H9 (cell line): ENCODE results near the gene NLRX1. TPM values are rescaled to one million over a fixed set of nuclear protein-coding genes. Genes with fewer than 3 reads are reported as not detected.

Experiments used
- DNase-seq: peaks from one replicate; pipeline ENCODE4 v3.0.0-alpha.2; 2017
- H2AFZ ChIP-seq: one replicate; pipeline ENCODE4 v1.6.1; 2013; ENCODE audit warnings: mild to moderate bottlenecking, low read length, control low read depth, moderate library complexity
- H2AK5ac ChIP-seq: 2 replicates; pipeline ENCODE4 v1.6.1; 2013; ENCODE audit warnings: low read length, control low read depth, mixed read lengths; ENCODE audit not compliant: insufficient read length
- H2BK120ac ChIP-seq: one replicate; pipeline ENCODE4 v1.6.1; 2013; ENCODE audit warnings: low read depth, mild to moderate bottlenecking, low read length, control low read depth, inconsistent platforms; ENCODE audit not compliant: poor library complexity, severe bottlenecking
- H2BK12ac ChIP-seq: 2 replicates; pipeline ENCODE4 v1.6.1; 2013; ENCODE audit warnings: low read length, control low read depth, mixed read lengths, low read depth; ENCODE audit not compliant: insufficient read length
- H2BK15ac ChIP-seq: 2 replicates; pipeline ENCODE4 v1.6.1; 2013; ENCODE audit warnings: low read depth, low read length, control low read depth
- H2BK20ac ChIP-seq: one replicate; pipeline ENCODE4 v1.6.1; 2013; ENCODE audit warnings: low read depth, mild to moderate bottlenecking, low read length, control low read depth, inconsistent platforms; ENCODE audit not compliant: poor library complexity, severe bottlenecking
- H2BK5ac ChIP-seq: 2 replicates; pipeline ENCODE4 v1.6.1; 2013; ENCODE audit warnings: low read length, control low read depth, mixed read lengths; ENCODE audit not compliant: insufficient read length
- H3K14ac ChIP-seq: 2 replicates; pipeline ENCODE4 v1.6.1; 2013; ENCODE audit warnings: low read length, control low read depth; ENCODE audit not compliant: insufficient read depth
- H3K18ac ChIP-seq: 2 replicates; pipeline ENCODE4 v1.6.1; 2013; ENCODE audit warnings: low read depth, mild to moderate bottlenecking, mixed read lengths, low read length, control low read depth; ENCODE audit not compliant: insufficient read length
- H3K23ac ChIP-seq: 2 replicates; pipeline ENCODE4 v1.6.1; 2013; ENCODE audit warnings: low read length, control low read depth, mixed read lengths, low read depth; ENCODE audit not compliant: insufficient read length
- H3K23me2 ChIP-seq: 2 replicates; pipeline ENCODE4 v1.6.1; 2013; ENCODE audit warnings: low read depth, mild to moderate bottlenecking, mixed read lengths, low read length, control low read depth; ENCODE audit not compliant: insufficient read length, poor library complexity, severe bottlenecking
- H3K27ac ChIP-seq: 2 replicates; pipeline ENCODE4 v1.5.1; 2013; ENCODE audit warnings: low read length, control low read depth, mixed read lengths, low read depth; ENCODE audit not compliant: insufficient read length
- H3K27me3 ChIP-seq: 2 replicates; pipeline ENCODE4 v1.6.1; 2013; ENCODE audit warnings: low read length, control low read depth, inconsistent platforms; ENCODE audit not compliant: insufficient read depth
- H3K4ac ChIP-seq: 2 replicates; pipeline ENCODE4 v1.6.1; 2013; ENCODE audit warnings: low read depth, mild to moderate bottlenecking, control low read depth, inconsistent platforms, low read length, moderate library complexity
- H3K4me1 ChIP-seq: 2 replicates; pipeline ENCODE4 v1.6.1; 2013; ENCODE audit warnings: low read length, control low read depth, inconsistent platforms; ENCODE audit not compliant: insufficient read depth
- H3K4me2 ChIP-seq: 2 replicates; pipeline ENCODE4 v1.6.1; 2013; ENCODE audit warnings: low read length, control low read depth, mixed read lengths; ENCODE audit not compliant: insufficient read length, insufficient read depth
- H3K56ac ChIP-seq: 2 replicates; pipeline ENCODE4 v1.6.1; 2013; ENCODE audit warnings: low read depth, mild to moderate bottlenecking, mixed read lengths, low read length, control low read depth; ENCODE audit not compliant: insufficient read length
- H3K79me1 ChIP-seq: 2 replicates; pipeline ENCODE4 v1.6.1; 2013; ENCODE audit warnings: low read depth, mild to moderate bottlenecking, moderate library complexity, low read length, control low read depth, inconsistent platforms; ENCODE audit not compliant: insufficient read depth, poor library complexity, severe bottlenecking
- H3K79me2 ChIP-seq: 2 replicates; pipeline ENCODE4 v1.6.1; 2013; ENCODE audit warnings: low read length, control low read depth, inconsistent platforms; ENCODE audit not compliant: insufficient read depth
- H3K9ac ChIP-seq: 2 replicates; pipeline ENCODE4 v1.6.1; 2013; ENCODE audit warnings: low read length, control low read depth, mixed read lengths; ENCODE audit not compliant: insufficient read length; ENCODE audit errors: extremely low read depth
- H3K9me3 ChIP-seq: one replicate; pipeline ENCODE4 v1.6.1; 2013; ENCODE audit warnings: low read depth, low read length, inconsistent platforms; ENCODE audit not compliant: control insufficient read depth
- H3T11ph ChIP-seq: one replicate; pipeline ENCODE4 v1.6.1; 2013; ENCODE audit warnings: mild to moderate bottlenecking, low read length, control low read depth, inconsistent platforms
- H4K20me1 ChIP-seq: one replicate; pipeline ENCODE4 v1.6.1; 2013; ENCODE audit not compliant: control insufficient read depth, insufficient read length, insufficient read depth
- H4K5ac ChIP-seq: 2 replicates; pipeline ENCODE4 v1.6.1; 2013; ENCODE audit warnings: low read depth, mild to moderate bottlenecking, mixed read lengths, low read length, control low read depth; ENCODE audit not compliant: insufficient read length
- H4K8ac ChIP-seq: replicated peaks from 2 replicates; pipeline ENCODE4 v1.6.1; 2013; ENCODE audit warnings: low read length, control low read depth, mixed read lengths, low read depth; ENCODE audit not compliant: insufficient read length
- H4K91ac ChIP-seq: 2 replicates; pipeline ENCODE4 v1.6.1; 2013; ENCODE audit warnings: low read depth, mild to moderate bottlenecking, moderate library complexity, mixed read lengths, low read length, control low read depth; ENCODE audit not compliant: insufficient read length
- H3K27ac Mint-ChIP-seq, 3 experiments: 2 replicates in 2 of 3; 3 replicates in 1 of 3; pipeline ENCODE4 v1.8.0; 2020 to 2021; ENCODE audit warnings: mixed read lengths in 3 of 3, mild to moderate bottlenecking in 1 of 3, moderate library complexity in 1 of 3
- H3K27me3 Mint-ChIP-seq: 2 replicates; pipeline ENCODE4 v1.8.0; 2021; ENCODE audit warnings: low read depth, mild to moderate bottlenecking, moderate library complexity, mixed read lengths
- H3K36me3 Mint-ChIP-seq, 3 experiments: 2 replicates in 2 of 3; 3 replicates in 1 of 3; pipeline ENCODE4 v1.8.0; 2020 to 2021; ENCODE audit warnings: low read depth in 3 of 3, mixed read lengths in 3 of 3; ENCODE audit not compliant: insufficient read depth in 1 of 3
- H3K4me1 Mint-ChIP-seq, 2 experiments: 2 replicates each; pipeline ENCODE4 v1.8.0; 2020; ENCODE audit warnings: mixed read lengths in 2 of 2
- H3K4me3 Mint-ChIP-seq, 2 experiments: 2 replicates in 1 of 2; 3 replicates in 1 of 2; pipeline ENCODE4 v1.8.0; 2020 to 2021; ENCODE audit warnings: mild to moderate bottlenecking in 2 of 2, mixed read lengths in 2 of 2, moderate library complexity in 1 of 2
- H3K9me3 Mint-ChIP-seq, 2 experiments: 2 replicates in 1 of 2; 3 replicates in 1 of 2; pipeline ENCODE4 v1.8.0; 2020; ENCODE audit warnings: mild to moderate bottlenecking in 2 of 2, mixed read lengths in 2 of 2, moderate library complexity in 1 of 2
- CTCF ChIP-seq: fragments of 200-600 bp; sonication (generic); conservative IDR thresholded peaks from 3 replicates; pipeline ENCODE4 v1.8.0; 2021; ENCODE audit warnings: antibody characterized with exemption, mild to moderate bottlenecking
- WGBS: extraction: QIAGEN DNeasy Blood & Tissue Kit; methylation state at CpG from one replicate; pipeline ENCODE4 v1.1.7; 2013; ENCODE audit warnings: missing lambda C conversion rate, low lambda C conversion rate, mixed read lengths; ENCODE audit not compliant: insufficient read length; ENCODE audit errors: extremely low coverage; 5-methylcytosine and 5-hydroxymethylcytosine counted together
- total RNA-seq: library from RNA; stranded (reverse); gene quantifications from 2 replicates; pipeline ENCODE4 v1.2.1, GENCODE V29; 2021

The NLRX1 gene
- total RNA-seq, 1 experiment from 2014 or later = 18.2 TPM

GRCh38 chr11:119206511-119207414, 38.2 kb downstream of the NLRX1 start:
- no peak overlapping the region for H2BK20ac ChIP-seq
- no peak overlapping the region for H3K56ac ChIP-seq
- WGBS = no CpG with 5 or more reads among the region's 41 CpGs
- no peak overlapping the region; the same call in 1 of the 2 replicates for H2BK15ac ChIP-seq
- no peak overlapping the region for H4K5ac ChIP-seq
- peaks cover 33 to 38% of the 10 kb centered on the region in 2 experiments for H3K4me1 Mint-ChIP-seq
- peak overlapping the region; percentile 64 for H3K9ac ChIP-seq
- H3K9me3 ChIP-seq = no peaks in the 10 kb centered on the region
- H3K36me3 Mint-ChIP-seq = no peaks in the 10 kb centered on the region
- no peak overlapping the region for H2BK5ac ChIP-seq
- H3K23ac ChIP-seq = no peak overlapping the region
- H3K4ac ChIP-seq = no peak overlapping the region
- no peaks in the 10 kb centered on the region for H4K20me1 ChIP-seq
- H2AFZ ChIP-seq = no peak overlapping the region
- H3K4me3 Mint-ChIP-seq = peak overlapping the region; percentile 87 to 98
- no peaks in the 10 kb centered on the region for H3K27me3 Mint-ChIP-seq
- no peak overlapping the region for H2BK12ac ChIP-seq
- DNase-seq = peak; percentile 62
- no peak overlapping the region for H2BK120ac ChIP-seq
- H3K27ac ChIP-seq = no peak overlapping the region
- H3K4me2 ChIP-seq = peak overlapping the region; percentile 80
- H3K18ac ChIP-seq = peak overlapping the region; percentile 85
- H3K79me1 ChIP-seq = no peaks in the 10 kb centered on the region
- peaks cover 31% of the 10 kb centered on the region; the same call in 1 of the 2 replicates for H3K79me2 ChIP-seq
- no peak overlapping the region for H4K91ac ChIP-seq
- no peak overlapping the region for H4K8ac ChIP-seq
- H3K23me2 ChIP-seq = peaks cover 9% of the 10 kb centered on the region
- H2AK5ac ChIP-seq = no peak overlapping the region
- H3K9me3 Mint-ChIP-seq = peaks cover 0 to 3% of the 10 kb centered on the region in 2 experiments; a peak in 1 of 5 replicates
- peak overlapping the region; percentile 77 to 94 (median 91) for H3K27ac Mint-ChIP-seq
- H3T11ph ChIP-seq = no peak overlapping the region
- TF ChIP-seq CTCF = no peak
- no peaks in the 10 kb centered on the region; the same call in 1 of the 2 replicates for H3K4me1 ChIP-seq
- H3K14ac ChIP-seq = peak overlapping the region; percentile 88; the same call in 1 of the 2 replicates
- no peaks in the 10 kb centered on the region for H3K27me3 ChIP-seq
